K562 (cell line): ENCODE data around the gene WIF1. TPM values are rescaled to one million over a fixed set of nuclear protein-coding genes. Genes with fewer than 3 reads are reported as not detected.

ENCODE experiments used
- BCL6 ChIP-seq: fragments of 250-450 bp; sonication (Bioruptor Pico); IDR thresholded peaks from 2 replicates; pipeline ENCODE4 v1.4.0; 2020
- CAMTA2 ChIP-seq: fragments of 250-450 bp; sonication (Bioruptor Pico); conservative IDR thresholded peaks from 2 replicates; pipeline ENCODE4 v1.5.1; 2022
- HMG20A ChIP-seq: fragments of 450-650 bp; formaldehyde crosslinking; conservative IDR thresholded peaks from 2 replicates; pipeline ENCODE4 v1.4.0; 2020; ENCODE audit warnings: mild to moderate bottlenecking, mixed read lengths
- SMARCA4 ChIP-seq: fragments of 450-650 bp; IDR thresholded peaks from 2 replicates; pipeline ENCODE4 v1.6.1; 2016
- XRCC5 ChIP-seq: fragments of 200-400 bp; formaldehyde crosslinking; IDR thresholded peaks from 2 replicates; pipeline ENCODE4 v1.6.1; 2017; ENCODE audit warnings: low read depth, mild to moderate bottlenecking, low read length
- ZNF184 ChIP-seq: sonication (generic); formaldehyde crosslinking; IDR thresholded peaks from 2 replicates; pipeline ENCODE4 v1.5.0; 2020; ENCODE audit warnings: missing genetic modification reagents
- polyA plus RNA-seq, 8 experiments: library from polyadenylated mRNA; depleted of rRNA in 4 of 8; stranded (reverse) in 5 of 8; unstranded in 3 of 8; fragments of >200 nt; fragmentation: Nextera tagmentation in 2 of 8; fragmentation: Illumina TruSeq in 1 of 8; extraction: Ambion mirVana in 2 of 8; extraction: Trizol in 1 of 8; gene quantifications; 2 replicates each; pipeline versions ENCODE4 v1.2.1 to v1.2.3, GENCODE V29; 2011 to 2014; ENCODE audit warnings: inconsistent platforms in 1 of 8, missing spikeins in 1 of 8
- total RNA-seq, 7 experiments: library from RNA; depleted of rRNA in 6 of 7; stranded (reverse); fragments of >200 nt in 6 of 7; fragmentation: Illumina TruSeq in 2 of 7; extraction: Trizol in 2 of 7; gene quantifications; 2 replicates each; pipeline versions ENCODE4 v1.2.1 to v1.2.3, GENCODE V29; 2011 to 2021; ENCODE audit warnings: low replicate concordance in 1 of 7
- TF ChIP-seq, protein P1 (sequence below): sonication (generic); formaldehyde crosslinking; IDR thresholded peaks from 2 replicates; pipeline ENCODE4 v1.8.0; 2022; ENCODE audit warnings: mild to moderate bottlenecking, missing genetic modification reagents, borderline replicate concordance
- TF ChIP-seq, protein P2 (sequence below), 2 experiments: IDR thresholded peaks; 2 replicates each; pipeline ENCODE4 v1.6.1; 2011; ENCODE audit warnings: borderline replicate concordance in 1 of 2, control low read depth in 1 of 2, low read depth in 1 of 2, low read length in 1 of 2, mild to moderate bottlenecking in 1 of 2, mixed read lengths in 1 of 2, moderate library complexity in 1 of 2; ENCODE audit not compliant: insufficient read depth in 1 of 2, insufficient read length in 1 of 2, poor library complexity in 1 of 2, severe bottlenecking in 1 of 2; ENCODE audit errors: extremely low read depth in 1 of 2
- TF ChIP-seq, protein P3 (sequence below): fragments of 250-450 bp; sonication (Bioruptor Pico); IDR thresholded peaks from 2 replicates; pipeline ENCODE4 v1.9.0; 2021; ENCODE audit warnings: mild to moderate bottlenecking
- TF ChIP-seq, protein P4 (sequence below): sonication (generic); formaldehyde crosslinking; IDR thresholded peaks from 2 replicates; pipeline ENCODE4 v1.8.1; 2023; ENCODE audit warnings: missing genetic modification reagents, mild to moderate bottlenecking, borderline replicate concordance
- TF ChIP-seq, protein P5 (sequence below): sonication (generic); formaldehyde crosslinking; IDR thresholded peaks from 2 replicates; pipeline ENCODE4 v1.8.0; 2023; ENCODE audit warnings: mild to moderate bottlenecking, missing genetic modification reagents
- TF ChIP-seq, protein P6 (sequence below): fragments of 450-650 bp; IDR thresholded peaks from 2 replicates; pipeline ENCODE4 v1.6.1; 2016; ENCODE audit warnings: borderline replicate concordance

WIF1 gene
- total and polyA plus RNA-seq, 9 of the 15 experiments (the other 6 are each of a cell fraction or from before 2014, with no cell fraction given): not detected

DNA sequence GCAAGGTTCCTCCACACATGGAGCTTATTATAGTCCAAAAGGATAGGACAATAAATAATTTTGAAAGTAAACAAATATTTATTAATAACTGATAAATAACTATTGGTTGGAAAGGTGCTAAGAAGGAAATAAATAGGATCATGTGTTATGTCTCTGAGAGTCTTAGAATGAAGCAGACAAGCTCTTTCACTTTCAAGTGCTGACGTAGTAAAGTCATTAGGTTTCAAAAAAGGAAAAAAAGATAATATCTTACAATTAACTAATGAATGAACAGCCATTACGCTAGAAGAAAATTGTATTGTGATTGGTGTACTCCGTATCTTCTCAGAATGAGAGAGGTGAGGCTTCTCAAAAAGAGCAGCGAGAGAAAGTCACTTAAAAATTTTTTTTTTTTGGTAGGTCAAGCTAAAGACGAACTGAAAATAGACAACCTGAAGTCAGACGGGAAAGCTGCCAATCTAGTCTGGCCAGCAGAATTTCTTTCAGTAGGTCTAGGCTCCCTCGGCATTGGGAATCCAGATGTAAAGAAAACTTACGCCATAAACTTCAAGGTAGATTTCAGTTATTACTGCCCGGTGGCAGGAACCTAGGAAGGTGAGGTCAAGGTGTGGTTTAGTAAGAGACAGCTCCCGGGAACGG is 47.7 kb upstream of the WIF1 start (continued):
- TF ChIP-seq, protein P1, sequence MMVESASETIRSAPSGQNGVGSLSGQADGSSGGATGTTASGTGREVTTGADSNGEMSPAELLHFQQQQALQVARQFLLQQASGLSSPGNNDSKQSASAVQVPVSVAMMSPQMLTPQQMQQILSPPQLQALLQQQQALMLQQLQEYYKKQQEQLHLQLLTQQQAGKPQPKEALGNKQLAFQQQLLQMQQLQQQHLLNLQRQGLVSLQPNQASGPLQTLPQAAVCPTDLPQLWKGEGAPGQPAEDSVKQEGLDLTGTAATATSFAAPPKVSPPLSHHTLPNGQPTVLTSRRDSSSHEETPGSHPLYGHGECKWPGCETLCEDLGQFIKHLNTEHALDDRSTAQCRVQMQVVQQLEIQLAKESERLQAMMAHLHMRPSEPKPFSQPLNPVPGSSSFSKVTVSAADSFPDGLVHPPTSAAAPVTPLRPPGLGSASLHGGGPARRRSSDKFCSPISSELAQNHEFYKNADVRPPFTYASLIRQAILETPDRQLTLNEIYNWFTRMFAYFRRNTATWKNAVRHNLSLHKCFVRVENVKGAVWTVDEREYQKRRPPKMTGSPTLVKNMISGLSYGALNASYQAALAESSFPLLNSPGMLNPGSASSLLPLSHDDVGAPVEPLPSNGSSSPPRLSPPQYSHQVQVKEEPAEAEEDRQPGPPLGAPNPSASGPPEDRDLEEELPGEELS (CRISPR knock-in tag): no peak
- TF ChIP-seq CAMTA2 (CRISPR knock-in tag) (no peak), HMG20A (CRISPR knock-in tag) (no peak), ZNF184 (CRISPR knock-in tag) (no peak), BCL6 (no peak), SMARCA4 (no peak), XRCC5 (no peak)
- TF ChIP-seq, protein P2, sequence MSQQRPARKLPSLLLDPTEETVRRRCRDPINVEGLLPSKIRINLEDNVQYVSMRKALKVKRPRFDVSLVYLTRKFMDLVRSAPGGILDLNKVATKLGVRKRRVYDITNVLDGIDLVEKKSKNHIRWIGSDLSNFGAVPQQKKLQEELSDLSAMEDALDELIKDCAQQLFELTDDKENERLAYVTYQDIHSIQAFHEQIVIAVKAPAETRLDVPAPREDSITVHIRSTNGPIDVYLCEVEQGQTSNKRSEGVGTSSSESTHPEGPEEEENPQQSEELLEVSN (IDR thresholded peaks at IDR 0.05; ENCODE audit: borderline replicate concordance in 1 of 2, extremely low read depth in 1 of 2, insufficient read depth in 1 of 2, insufficient read length in 1 of 2, low read depth in 1 of 2, low read length in 1 of 2, poor library complexity in 1 of 2, severe bottlenecking in 1 of 2): no peak
- TF ChIP-seq, protein P3, sequence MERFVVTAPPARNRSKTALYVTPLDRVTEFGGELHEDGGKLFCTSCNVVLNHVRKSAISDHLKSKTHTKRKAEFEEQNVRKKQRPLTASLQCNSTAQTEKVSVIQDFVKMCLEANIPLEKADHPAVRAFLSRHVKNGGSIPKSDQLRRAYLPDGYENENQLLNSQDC (CRISPR knock-in tag): 0 out of 2 replicates have a peak, but pooled peaks have one; percentile 15
- TF ChIP-seq, protein P4, sequence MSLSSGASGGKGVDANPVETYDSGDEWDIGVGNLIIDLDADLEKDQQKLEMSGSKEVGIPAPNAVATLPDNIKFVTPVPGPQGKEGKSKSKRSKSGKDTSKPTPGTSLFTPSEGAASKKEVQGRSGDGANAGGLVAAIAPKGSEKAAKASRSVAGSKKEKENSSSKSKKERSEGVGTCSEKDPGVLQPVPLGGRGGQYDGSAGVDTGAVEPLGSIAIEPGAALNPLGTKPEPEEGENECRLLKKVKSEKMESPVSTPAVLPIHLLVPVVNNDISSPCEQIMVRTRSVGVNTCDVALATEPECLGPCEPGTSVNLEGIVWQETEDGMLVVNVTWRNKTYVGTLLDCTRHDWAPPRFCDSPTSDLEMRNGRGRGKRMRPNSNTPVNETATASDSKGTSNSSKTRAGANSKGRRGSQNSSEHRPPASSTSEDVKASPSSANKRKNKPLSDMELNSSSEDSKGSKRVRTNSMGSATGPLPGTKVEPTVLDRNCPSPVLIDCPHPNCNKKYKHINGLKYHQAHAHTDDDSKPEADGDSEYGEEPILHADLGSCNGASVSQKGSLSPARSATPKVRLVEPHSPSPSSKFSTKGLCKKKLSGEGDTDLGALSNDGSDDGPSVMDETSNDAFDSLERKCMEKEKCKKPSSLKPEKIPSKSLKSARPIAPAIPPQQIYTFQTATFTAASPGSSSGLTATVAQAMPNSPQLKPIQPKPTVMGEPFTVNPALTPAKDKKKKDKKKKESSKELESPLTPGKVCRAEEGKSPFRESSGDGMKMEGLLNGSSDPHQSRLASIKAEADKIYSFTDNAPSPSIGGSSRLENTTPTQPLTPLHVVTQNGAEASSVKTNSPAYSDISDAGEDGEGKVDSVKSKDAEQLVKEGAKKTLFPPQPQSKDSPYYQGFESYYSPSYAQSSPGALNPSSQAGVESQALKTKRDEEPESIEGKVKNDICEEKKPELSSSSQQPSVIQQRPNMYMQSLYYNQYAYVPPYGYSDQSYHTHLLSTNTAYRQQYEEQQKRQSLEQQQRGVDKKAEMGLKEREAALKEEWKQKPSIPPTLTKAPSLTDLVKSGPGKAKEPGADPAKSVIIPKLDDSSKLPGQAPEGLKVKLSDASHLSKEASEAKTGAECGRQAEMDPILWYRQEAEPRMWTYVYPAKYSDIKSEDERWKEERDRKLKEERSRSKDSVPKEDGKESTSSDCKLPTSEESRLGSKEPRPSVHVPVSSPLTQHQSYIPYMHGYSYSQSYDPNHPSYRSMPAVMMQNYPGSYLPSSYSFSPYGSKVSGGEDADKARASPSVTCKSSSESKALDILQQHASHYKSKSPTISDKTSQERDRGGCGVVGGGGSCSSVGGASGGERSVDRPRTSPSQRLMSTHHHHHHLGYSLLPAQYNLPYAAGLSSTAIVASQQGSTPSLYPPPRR (CRISPR knock-in tag): no peak
- TF ChIP-seq, protein P5, sequence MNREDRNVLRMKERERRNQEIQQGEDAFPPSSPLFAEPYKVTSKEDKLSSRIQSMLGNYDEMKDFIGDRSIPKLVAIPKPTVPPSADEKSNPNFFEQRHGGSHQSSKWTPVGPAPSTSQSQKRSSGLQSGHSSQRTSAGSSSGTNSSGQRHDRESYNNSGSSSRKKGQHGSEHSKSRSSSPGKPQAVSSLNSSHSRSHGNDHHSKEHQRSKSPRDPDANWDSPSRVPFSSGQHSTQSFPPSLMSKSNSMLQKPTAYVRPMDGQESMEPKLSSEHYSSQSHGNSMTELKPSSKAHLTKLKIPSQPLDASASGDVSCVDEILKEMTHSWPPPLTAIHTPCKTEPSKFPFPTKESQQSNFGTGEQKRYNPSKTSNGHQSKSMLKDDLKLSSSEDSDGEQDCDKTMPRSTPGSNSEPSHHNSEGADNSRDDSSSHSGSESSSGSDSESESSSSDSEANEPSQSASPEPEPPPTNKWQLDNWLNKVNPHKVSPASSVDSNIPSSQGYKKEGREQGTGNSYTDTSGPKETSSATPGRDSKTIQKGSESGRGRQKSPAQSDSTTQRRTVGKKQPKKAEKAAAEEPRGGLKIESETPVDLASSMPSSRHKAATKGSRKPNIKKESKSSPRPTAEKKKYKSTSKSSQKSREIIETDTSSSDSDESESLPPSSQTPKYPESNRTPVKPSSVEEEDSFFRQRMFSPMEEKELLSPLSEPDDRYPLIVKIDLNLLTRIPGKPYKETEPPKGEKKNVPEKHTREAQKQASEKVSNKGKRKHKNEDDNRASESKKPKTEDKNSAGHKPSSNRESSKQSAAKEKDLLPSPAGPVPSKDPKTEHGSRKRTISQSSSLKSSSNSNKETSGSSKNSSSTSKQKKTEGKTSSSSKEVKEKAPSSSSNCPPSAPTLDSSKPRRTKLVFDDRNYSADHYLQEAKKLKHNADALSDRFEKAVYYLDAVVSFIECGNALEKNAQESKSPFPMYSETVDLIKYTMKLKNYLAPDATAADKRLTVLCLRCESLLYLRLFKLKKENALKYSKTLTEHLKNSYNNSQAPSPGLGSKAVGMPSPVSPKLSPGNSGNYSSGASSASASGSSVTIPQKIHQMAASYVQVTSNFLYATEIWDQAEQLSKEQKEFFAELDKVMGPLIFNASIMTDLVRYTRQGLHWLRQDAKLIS (CRISPR knock-in tag): no peak
- TF ChIP-seq, protein P6, sequence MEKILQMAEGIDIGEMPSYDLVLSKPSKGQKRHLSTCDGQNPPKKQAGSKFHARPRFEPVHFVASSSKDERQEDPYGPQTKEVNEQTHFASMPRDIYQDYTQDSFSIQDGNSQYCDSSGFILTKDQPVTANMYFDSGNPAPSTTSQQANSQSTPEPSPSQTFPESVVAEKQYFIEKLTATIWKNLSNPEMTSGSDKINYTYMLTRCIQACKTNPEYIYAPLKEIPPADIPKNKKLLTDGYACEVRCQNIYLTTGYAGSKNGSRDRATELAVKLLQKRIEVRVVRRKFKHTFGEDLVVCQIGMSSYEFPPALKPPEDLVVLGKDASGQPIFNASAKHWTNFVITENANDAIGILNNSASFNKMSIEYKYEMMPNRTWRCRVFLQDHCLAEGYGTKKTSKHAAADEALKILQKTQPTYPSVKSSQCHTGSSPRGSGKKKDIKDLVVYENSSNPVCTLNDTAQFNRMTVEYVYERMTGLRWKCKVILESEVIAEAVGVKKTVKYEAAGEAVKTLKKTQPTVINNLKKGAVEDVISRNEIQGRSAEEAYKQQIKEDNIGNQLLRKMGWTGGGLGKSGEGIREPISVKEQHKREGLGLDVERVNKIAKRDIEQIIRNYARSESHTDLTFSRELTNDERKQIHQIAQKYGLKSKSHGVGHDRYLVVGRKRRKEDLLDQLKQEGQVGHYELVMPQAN: no peak; the same call in 1 of the 2 replicates
